HCT116 (cell line): ENCODE data around the gene TFCP2L1. TPM values are rescaled to one million over a fixed set of nuclear protein-coding genes. Genes with fewer than 3 reads are reported as not detected.

ENCODE experiments used
- ATAC-seq: fragments of 200-7000 bp; cut with Tn5 transposase; 2 replicates; pipeline ENCODE4 v1.9.1; 2020; ENCODE audit warnings: mild to moderate bottlenecking, moderate library complexity
- BruUV-seq: library from RNA; stranded (reverse); fragments of 400-500 nt; replicated peaks from 2 replicates; lab custom pipeline; 2021; lab: Mats Ljungman, UMichigan
- CTCF ChIA-PET: fragments of 300-600 bp; sonication (Branson Sonifier 250); formaldehyde crosslinking; loops from one replicate; lab custom pipeline; 2021; ENCODE audit warnings: antibody characterized with exemption; lab: Charles Lee
- POLR2A ChIA-PET: fragments of 300-600, 350-600 bp; sonication (Branson Sonifier 250); formaldehyde crosslinking; loops from one replicate; lab custom pipeline; 2021; ENCODE audit warnings: antibody characterized with exemption; lab: Charles Lee
- RAD21 ChIA-PET, 2 experiments: fragments of 300-600 bp; sonication (Branson Sonifier 250); formaldehyde crosslinking; loops; one replicate each; lab custom pipeline; 2023; ENCODE audit warnings: low total read pairs in 2 of 2; ENCODE audit not compliant: uncharacterized antibody in 2 of 2, unreplicated experiment in 2 of 2, low non-redundant PET in 1 of 2; lab: Charles Lee
- DNase-seq: peaks from one replicate; pipeline ENCODE4 v3.0.0-alpha.2; 2010; ENCODE audit warnings: low read depth, low spot score
- H2AFZ ChIP-seq: fragments of 200-600 bp; shearing (Covaris generic), sonication (generic); 2 replicates; pipeline ENCODE4 v1.6.1; 2017; ENCODE audit warnings: low read depth, mixed run types, mixed read lengths, antibody characterized with exemption, low read length; ENCODE audit not compliant: poor library complexity, severe bottlenecking
- H3K27ac ChIP-seq: 2 replicates; pipeline ENCODE4 v1.5.1; 2012; ENCODE audit warnings: low read depth, low read length
- H3K27me3 ChIP-seq: fragments of 200-600 bp; sonication (generic); 2 replicates; pipeline ENCODE4 v1.6.1; 2016; ENCODE audit warnings: mixed run types, low read length, mixed read lengths; ENCODE audit not compliant: insufficient read depth
- H3K36me3 ChIP-seq, 2 experiments: fragments of 200-500 bp in 1 of 2; fragments of 200-600 bp in 1 of 2; sonication (Bioruptor generic) in 1 of 2; sonication (generic) in 1 of 2; 2 replicates each; pipeline versions ENCODE4 v1.5.1 to v1.6.1; 2014 to 2016; ENCODE audit warnings: low read length in 2 of 2, inconsistent platforms in 1 of 2, mixed read lengths in 1 of 2, mixed run types in 1 of 2; ENCODE audit not compliant: insufficient read depth in 2 of 2, control insufficient read depth in 1 of 2
- H3K4me1 ChIP-seq, 2 experiments: fragments of 200-600 bp in 1 of 2; sonication (generic) in 1 of 2; 2 replicates each; pipeline versions ENCODE4 v1.5.1 to v1.6.1; 2012 to 2017; ENCODE audit warnings: low read length in 2 of 2, inconsistent platforms in 1 of 2, mild to moderate bottlenecking in 1 of 2, mixed read lengths in 1 of 2, mixed run types in 1 of 2, moderate library complexity in 1 of 2; ENCODE audit not compliant: insufficient read depth in 2 of 2, control insufficient read depth in 1 of 2
- H3K4me2 ChIP-seq: fragments of 200-600 bp; sonication (generic); 2 replicates; pipeline ENCODE4 v1.6.1; 2017; ENCODE audit warnings: mixed run types, low read length, mixed read lengths
- H3K4me3 ChIP-seq, 2 experiments: fragments of 200-600 bp in 1 of 2; sonication (generic) in 1 of 2; replicated peaks in 1 of 2; 2 replicates each; pipeline ENCODE4 v1.5.1; 2011 to 2016; ENCODE audit warnings: low read length in 2 of 2, control low read depth in 1 of 2, low read depth in 1 of 2, mild to moderate bottlenecking in 1 of 2, mixed read lengths in 1 of 2, mixed run types in 1 of 2
- H3K79me2 ChIP-seq: fragments of 200-600 bp; sonication (generic); 2 replicates; pipeline ENCODE4 v1.6.1; 2017; ENCODE audit warnings: mild to moderate bottlenecking, mixed run types, low read length, moderate library complexity, mixed read lengths; ENCODE audit not compliant: insufficient read depth
- H3K9ac ChIP-seq: fragments of 200-600 bp; sonication (generic); 2 replicates; pipeline ENCODE4 v1.6.1; 2016; ENCODE audit warnings: low read length, mixed read lengths
- H3K9me2 ChIP-seq: fragments of 200-600 bp; sonication (generic), shearing (Covaris generic); 2 replicates; pipeline ENCODE4 v1.6.1; 2017; ENCODE audit warnings: mixed run types, mild to moderate bottlenecking, moderate library complexity; ENCODE audit not compliant: insufficient read depth
- H3K9me3 ChIP-seq, 2 experiments: fragments of 200-500 bp in 1 of 2; fragments of 200-600 bp in 1 of 2; sonication (Bioruptor generic) in 1 of 2; sonication (generic) in 1 of 2; 2 replicates each; pipeline ENCODE4 v1.6.1; 2014 to 2017; ENCODE audit warnings: low read length in 2 of 2, mixed read lengths in 2 of 2, inconsistent platforms in 1 of 2, low read depth in 1 of 2, mild to moderate bottlenecking in 1 of 2, mixed run types in 1 of 2, moderate library complexity in 1 of 2; ENCODE audit not compliant: control insufficient read depth in 1 of 2, insufficient read depth in 1 of 2
- H4K20me1 ChIP-seq: fragments of 200-600 bp; sonication (generic), shearing (Covaris generic); 2 replicates; pipeline ENCODE4 v1.6.1; 2017; ENCODE audit warnings: mixed run types, mild to moderate bottlenecking, moderate library complexity; ENCODE audit not compliant: insufficient read depth
- CBX3 ChIP-seq: IDR thresholded peaks from 2 replicates; pipeline ENCODE4 v1.6.1; 2012; ENCODE audit warnings: low read depth
- EZH2 ChIP-seq: fragments of 200-600 bp; sonication (generic); IDR thresholded peaks from 2 replicates; pipeline ENCODE4 v1.6.1; 2017; ENCODE audit warnings: antibody characterized with exemption, mixed run types
- JUND ChIP-seq: IDR thresholded peaks from 2 replicates; pipeline ENCODE4 v1.6.1; 2012
- POLR2A ChIP-seq: IDR thresholded peaks from 2 replicates; pipeline ENCODE4 v1.7.0; 2011; ENCODE audit warnings: borderline replicate concordance; ENCODE audit not compliant: insufficient read depth, insufficient read length; ENCODE audit errors: extremely low read depth
- POLR2AphosphoS5 ChIP-seq: IDR thresholded peaks from 2 replicates; pipeline ENCODE4 v1.6.1; 2011; ENCODE audit warnings: mild to moderate bottlenecking, low read depth, low read length, moderate library complexity
- SRF ChIP-seq: IDR thresholded peaks from 2 replicates; pipeline ENCODE4 v1.6.1; 2012; ENCODE audit warnings: low read depth
- TCF7L2 ChIP-seq: IDR thresholded peaks from 2 replicates; pipeline ENCODE4 v1.7.0; 2011; ENCODE audit warnings: borderline replicate concordance, inconsistent platforms; ENCODE audit not compliant: insufficient read depth, insufficient read length; ENCODE audit errors: extremely low read depth
- YY1 ChIP-seq: IDR thresholded peaks from 2 replicates; pipeline ENCODE4 v1.6.1; 2011; ENCODE audit warnings: low read length, low read depth, moderate library complexity, mild to moderate bottlenecking; ENCODE audit not compliant: insufficient replicate concordance; ENCODE audit errors: extremely low read depth
- intact Hi-C: fragments of 100-400 bp; cut with micrococcal nuclease; formaldehyde crosslinking; loops from 2 replicates; pipeline ENCODE4 v1.10.0; 2022
- total RNA-seq: library from RNA; stranded (reverse); gene quantifications from one replicate; pipeline ENCODE4 v1.2.1, GENCODE V29; 2021; ENCODE audit not compliant: unreplicated experiment
- TF ChIP-seq, protein P1 (sequence below): IDR thresholded peaks from 2 replicates; pipeline ENCODE4 v1.6.1; 2012; ENCODE audit warnings: low read depth
- TF ChIP-seq, protein P2 (sequence below), 3 experiments: fragments of 200-600 bp in 1 of 3; sonication (generic) in 1 of 3; IDR thresholded peaks in 2 of 3; conservative IDR thresholded peaks in 1 of 3; 2 replicates each; pipeline ENCODE4 v1.5.1; 2012 to 2017; ENCODE audit warnings: low read depth in 2 of 3, low read length in 2 of 3, antibody characterized with exemption in 1 of 3, borderline replicate concordance in 1 of 3, control low read depth in 1 of 3, mild to moderate bottlenecking in 1 of 3, mixed read lengths in 1 of 3, mixed run types in 1 of 3, moderate library complexity in 1 of 3; ENCODE audit not compliant: insufficient read depth in 1 of 3

The TFCP2L1 gene
- total RNA-seq, 1 experiment from 2014 or later, result 8.4 TPM

DNA sequence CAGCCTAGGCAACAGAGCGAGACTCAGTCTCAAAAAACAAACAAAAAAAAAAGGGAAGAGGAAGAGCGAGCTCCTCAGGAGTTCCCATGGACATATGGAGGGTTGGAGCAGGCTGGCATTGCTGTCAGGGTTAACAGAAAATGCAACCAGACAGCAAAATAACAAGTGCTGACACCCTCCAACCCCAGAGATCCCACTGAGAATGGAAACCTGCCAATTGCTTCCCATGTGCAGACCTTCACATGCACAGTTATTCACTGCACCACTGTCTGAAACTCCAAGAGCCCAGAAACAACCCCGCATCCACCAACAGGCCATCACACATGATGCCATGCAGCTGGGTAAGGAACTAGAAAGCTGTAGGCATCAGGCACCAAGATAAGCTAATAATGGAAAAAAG, 43.5 kb downstream of the TFCP2L1 start:
- CTCF ChIA-PET, result no interaction called here
- no TSS peak for BruUV-seq
- Histone ChIP-seq H2AFZ (no peak overlapping the region), H3K79me2 (no peaks in the 10 kb centered on the region), H4K20me1 (no peaks in the 10 kb centered on the region), H3K36me3 (no peaks in the 10 kb centered on the region), H3K4me3 (no peak overlapping the region), H3K27ac (no peak overlapping the region), H3K9me3 (no peaks in the 10 kb centered on the region), H3K4me2 (no peak overlapping the region)
- no peak for ATAC-seq
- intact Hi-C loops, result no loop called here
- no peak for DNase-seq
- RAD21 ChIA-PET, result interaction anchor here in 1 of 2 experiments (0.9 kb wide), 1 partner anchor 13 kb away, joined by 3 read pairs; no protein-coding TSS in a partner anchor
- no peak for TF ChIP-seq EZH2
- no peak for TF ChIP-seq TCF7L2
- TF ChIP-seq POLR2A, result no peak
- no peak for TF ChIP-seq POLR2AphosphoS5
- TF ChIP-seq, protein P1, sequence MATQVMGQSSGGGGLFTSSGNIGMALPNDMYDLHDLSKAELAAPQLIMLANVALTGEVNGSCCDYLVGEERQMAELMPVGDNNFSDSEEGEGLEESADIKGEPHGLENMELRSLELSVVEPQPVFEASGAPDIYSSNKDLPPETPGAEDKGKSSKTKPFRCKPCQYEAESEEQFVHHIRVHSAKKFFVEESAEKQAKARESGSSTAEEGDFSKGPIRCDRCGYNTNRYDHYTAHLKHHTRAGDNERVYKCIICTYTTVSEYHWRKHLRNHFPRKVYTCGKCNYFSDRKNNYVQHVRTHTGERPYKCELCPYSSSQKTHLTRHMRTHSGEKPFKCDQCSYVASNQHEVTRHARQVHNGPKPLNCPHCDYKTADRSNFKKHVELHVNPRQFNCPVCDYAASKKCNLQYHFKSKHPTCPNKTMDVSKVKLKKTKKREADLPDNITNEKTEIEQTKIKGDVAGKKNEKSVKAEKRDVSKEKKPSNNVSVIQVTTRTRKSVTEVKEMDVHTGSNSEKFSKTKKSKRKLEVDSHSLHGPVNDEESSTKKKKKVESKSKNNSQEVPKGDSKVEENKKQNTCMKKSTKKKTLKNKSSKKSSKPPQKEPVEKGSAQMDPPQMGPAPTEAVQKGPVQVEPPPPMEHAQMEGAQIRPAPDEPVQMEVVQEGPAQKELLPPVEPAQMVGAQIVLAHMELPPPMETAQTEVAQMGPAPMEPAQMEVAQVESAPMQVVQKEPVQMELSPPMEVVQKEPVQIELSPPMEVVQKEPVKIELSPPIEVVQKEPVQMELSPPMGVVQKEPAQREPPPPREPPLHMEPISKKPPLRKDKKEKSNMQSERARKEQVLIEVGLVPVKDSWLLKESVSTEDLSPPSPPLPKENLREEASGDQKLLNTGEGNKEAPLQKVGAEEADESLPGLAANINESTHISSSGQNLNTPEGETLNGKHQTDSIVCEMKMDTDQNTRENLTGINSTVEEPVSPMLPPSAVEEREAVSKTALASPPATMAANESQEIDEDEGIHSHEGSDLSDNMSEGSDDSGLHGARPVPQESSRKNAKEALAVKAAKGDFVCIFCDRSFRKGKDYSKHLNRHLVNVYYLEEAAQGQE, result no peak
- TF ChIP-seq YY1, result no peak
- TF ChIP-seq SRF, result no peak
- TF ChIP-seq, protein P2, sequence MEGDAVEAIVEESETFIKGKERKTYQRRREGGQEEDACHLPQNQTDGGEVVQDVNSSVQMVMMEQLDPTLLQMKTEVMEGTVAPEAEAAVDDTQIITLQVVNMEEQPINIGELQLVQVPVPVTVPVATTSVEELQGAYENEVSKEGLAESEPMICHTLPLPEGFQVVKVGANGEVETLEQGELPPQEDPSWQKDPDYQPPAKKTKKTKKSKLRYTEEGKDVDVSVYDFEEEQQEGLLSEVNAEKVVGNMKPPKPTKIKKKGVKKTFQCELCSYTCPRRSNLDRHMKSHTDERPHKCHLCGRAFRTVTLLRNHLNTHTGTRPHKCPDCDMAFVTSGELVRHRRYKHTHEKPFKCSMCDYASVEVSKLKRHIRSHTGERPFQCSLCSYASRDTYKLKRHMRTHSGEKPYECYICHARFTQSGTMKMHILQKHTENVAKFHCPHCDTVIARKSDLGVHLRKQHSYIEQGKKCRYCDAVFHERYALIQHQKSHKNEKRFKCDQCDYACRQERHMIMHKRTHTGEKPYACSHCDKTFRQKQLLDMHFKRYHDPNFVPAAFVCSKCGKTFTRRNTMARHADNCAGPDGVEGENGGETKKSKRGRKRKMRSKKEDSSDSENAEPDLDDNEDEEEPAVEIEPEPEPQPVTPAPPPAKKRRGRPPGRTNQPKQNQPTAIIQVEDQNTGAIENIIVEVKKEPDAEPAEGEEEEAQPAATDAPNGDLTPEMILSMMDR (IDR thresholded peaks at IDR 0.05 in 2 of 3, conservative IDR thresholded peaks at IDR 0.05 in 1 of 3; ENCODE audit: borderline replicate concordance in 1 of 3, insufficient read depth in 1 of 3, low read depth in 2 of 3, low read length in 2 of 3), result no peak
- TF ChIP-seq CBX3, result no peak
- TF ChIP-seq JUND, result no peak
- TF ChIP-seq, all 23 proteins: peak for 0
- Histone ChIP-seq H3K4me1 (peaks cover 0 to 9% of the 10 kb centered on the region in 2 experiments; a peak in 2 of 4 replicates), H3K27me3 (no peaks in the 10 kb centered on the region), H3K9ac (no peak overlapping the region), H3K9me2 (no peaks in the 10 kb centered on the region)
- POLR2A ChIA-PET, result no interaction called here
